Measurements from ENCODE around the gene NOX5. TPM values are rescaled to one million over a fixed set of nuclear protein-coding genes. Genes with fewer than 3 reads are reported as not detected.
A peak's percentile ranks its signal among the peaks of the same experiment; 100 is the strongest.

The NOX5 gene
- total RNA-seq, 1 donor from 2014 or later, result 0.09 TPM

- H3K9ac ChIP-seq (ENCODE audit: low read length), result no peak overlapping the region
- DNase-seq (ENCODE audit: low read depth) (peak; percentile 18), FAIRE-seq (no peak)
- H2AFZ ChIP-seq (ENCODE audit: low read depth, low read length), result no peak overlapping the region
- Mint-ChIP-seq H3K27ac (ENCODE audit: unreplicated experiment) (peak overlapping the region; percentile 67), H3K4me1 (ENCODE audit: low read depth, unreplicated experiment) (peaks cover 26% of the 10 kb centered on the region), H3K9me3 (ENCODE audit: unreplicated experiment) (peaks cover 2% of the 10 kb centered on the region), H3K27me3 (ENCODE audit: low read depth, unreplicated experiment) (no peaks in the 10 kb centered on the region), H3K36me3 (ENCODE audit: low read depth, unreplicated experiment) (no peaks in the 10 kb centered on the region), H3K4me3 (ENCODE audit: unreplicated experiment) (no peak overlapping the region)
- TF ChIP-seq EZH2 (IDR thresholded peaks at IDR 0.05; ENCODE audit: insufficient read depth, low read length) (no peak), CTCF (IDR thresholded peaks at IDR 0.05; ENCODE audit: insufficient read depth, low read depth, low read length) (no peak)
- H3K4me2 ChIP-seq (ENCODE audit: low read length), result peak overlapping the region; percentile 15
- no peaks in the 10 kb centered on the region for H4K20me1 ChIP-seq (ENCODE audit: insufficient read depth, low read length)
- peaks cover 12% of the 10 kb centered on the region for H3K27me3 ChIP-seq (ENCODE audit: insufficient read depth, low read length)
- H3K9me3 ChIP-seq (ENCODE audit: insufficient read depth, low read depth, low read length), result no peaks in the 10 kb centered on the region
- H3K36me3 ChIP-seq (ENCODE audit: insufficient read depth, low read length), result no peaks in the 10 kb centered on the region
- no peaks in the 10 kb centered on the region for H3K79me2 ChIP-seq (ENCODE audit: insufficient read depth, low read length)
- no peak overlapping the region for H3K4me3 ChIP-seq (ENCODE audit: insufficient read depth, low read depth, low read length)
- peaks cover 12% of the 10 kb centered on the region for H3K4me1 ChIP-seq (ENCODE audit: insufficient read depth, low read length)
- no peak overlapping the region for H3K27ac ChIP-seq (ENCODE audit: low read depth, low read length)
Observed at GRCh38 chr15:69080295-69081248, 66.1 kb downstream of the NOX5 start.

DNA sequence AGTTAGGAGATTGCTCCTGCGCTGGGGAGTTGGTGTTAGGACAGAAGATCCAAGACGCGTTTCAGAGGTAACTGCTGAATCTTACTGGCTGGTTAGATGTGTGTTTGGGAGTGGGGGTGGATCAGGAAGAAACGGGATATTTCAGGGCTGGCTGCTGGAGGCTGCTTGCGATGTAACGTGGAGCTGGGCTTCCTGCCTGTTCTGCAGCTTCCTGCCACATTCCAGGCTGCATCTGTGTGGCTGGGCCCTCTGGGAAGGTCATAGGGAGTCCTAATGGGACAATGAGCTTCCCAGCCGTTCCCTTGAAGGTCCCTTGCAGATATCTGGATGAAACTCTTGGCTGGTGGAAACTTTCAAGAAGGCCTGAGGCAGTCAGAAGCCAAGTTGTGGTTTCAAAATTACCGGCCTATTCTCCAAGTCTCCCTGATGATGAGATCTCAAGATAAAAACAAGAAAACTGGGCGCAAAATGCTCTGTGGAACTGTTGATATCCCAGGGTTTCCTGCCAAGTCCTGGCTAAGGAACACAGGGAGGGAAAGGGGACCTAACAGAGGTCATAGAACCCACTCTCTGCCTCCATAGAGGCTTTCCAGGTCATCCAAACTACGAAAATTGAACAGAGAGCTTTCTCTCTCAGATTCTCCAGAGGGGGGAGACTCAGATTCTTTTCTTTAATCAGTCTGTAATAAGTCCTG lies 67.0 kb downstream of the NOX5 start:
- peak overlapping the region; percentile 15 for H3K4me2 ChIP-seq (ENCODE audit: low read length)
- FAIRE-seq (no peak), DNase-seq (ENCODE audit: low read depth) (peak; percentile 54)
- Mint-ChIP-seq H3K27me3 (ENCODE audit: low read depth, unreplicated experiment) (peaks cover 3% of the 10 kb centered on the region), H3K4me3 (ENCODE audit: unreplicated experiment) (no peak overlapping the region), H3K9me3 (ENCODE audit: unreplicated experiment) (peaks cover 2% of the 10 kb centered on the region), H3K36me3 (ENCODE audit: low read depth, unreplicated experiment) (no peaks in the 10 kb centered on the region), H3K27ac (ENCODE audit: unreplicated experiment) (peak overlapping the region; percentile 67), H3K4me1 (ENCODE audit: low read depth, unreplicated experiment) (peaks cover 26% of the 10 kb centered on the region)
- TF ChIP-seq CTCF (IDR thresholded peaks at IDR 0.05; ENCODE audit: insufficient read depth, low read depth, low read length), result no peak
- TF ChIP-seq EZH2 (IDR thresholded peaks at IDR 0.05; ENCODE audit: insufficient read depth, low read length), result no peak
- H3K9me3 ChIP-seq (ENCODE audit: insufficient read depth, low read depth, low read length), result no peaks in the 10 kb centered on the region
- H3K27ac ChIP-seq (ENCODE audit: low read depth, low read length), result no peak overlapping the region
- no peaks in the 10 kb centered on the region for H4K20me1 ChIP-seq (ENCODE audit: insufficient read depth, low read length)
- peaks cover 12% of the 10 kb centered on the region for H3K4me1 ChIP-seq (ENCODE audit: insufficient read depth, low read length)
- H3K79me2 ChIP-seq (ENCODE audit: insufficient read depth, low read length), result no peaks in the 10 kb centered on the region
- H2AFZ ChIP-seq (ENCODE audit: low read depth, low read length), result peak overlapping the region; percentile 67
- no peak overlapping the region for H3K4me3 ChIP-seq (ENCODE audit: insufficient read depth, low read depth, low read length)
- H3K36me3 ChIP-seq (ENCODE audit: insufficient read depth, low read length), result no peaks in the 10 kb centered on the region
- peaks cover 15% of the 10 kb centered on the region for H3K27me3 ChIP-seq (ENCODE audit: insufficient read depth, low read length)
- no peak overlapping the region for H3K9ac ChIP-seq (ENCODE audit: low read length)
